DND-41 (cell line): ENCODE results near the gene ZDHHC6.

Experiments
- EZH2 ChIP-seq: IDR thresholded peaks from 3 replicates; pipeline ENCODE4 v1.6.1; 2012; ENCODE audit warnings: borderline replicate concordance, low read depth, mild to moderate bottlenecking, moderate library complexity, low read length, inconsistent platforms; ENCODE audit not compliant: severe bottlenecking
- TF ChIP-seq, protein P1 (sequence below): IDR thresholded peaks from 2 replicates; pipeline ENCODE4 v1.5.1; 2012; ENCODE audit warnings: borderline replicate concordance, low read length, moderate library complexity, mild to moderate bottlenecking; ENCODE audit not compliant: poor library complexity, severe bottlenecking; ENCODE audit errors: extremely low read depth

GRCh38 chr10:112395809-112396530 is 50.7 kb downstream of the ZDHHC6 start:
- TF ChIP-seq, protein P1, sequence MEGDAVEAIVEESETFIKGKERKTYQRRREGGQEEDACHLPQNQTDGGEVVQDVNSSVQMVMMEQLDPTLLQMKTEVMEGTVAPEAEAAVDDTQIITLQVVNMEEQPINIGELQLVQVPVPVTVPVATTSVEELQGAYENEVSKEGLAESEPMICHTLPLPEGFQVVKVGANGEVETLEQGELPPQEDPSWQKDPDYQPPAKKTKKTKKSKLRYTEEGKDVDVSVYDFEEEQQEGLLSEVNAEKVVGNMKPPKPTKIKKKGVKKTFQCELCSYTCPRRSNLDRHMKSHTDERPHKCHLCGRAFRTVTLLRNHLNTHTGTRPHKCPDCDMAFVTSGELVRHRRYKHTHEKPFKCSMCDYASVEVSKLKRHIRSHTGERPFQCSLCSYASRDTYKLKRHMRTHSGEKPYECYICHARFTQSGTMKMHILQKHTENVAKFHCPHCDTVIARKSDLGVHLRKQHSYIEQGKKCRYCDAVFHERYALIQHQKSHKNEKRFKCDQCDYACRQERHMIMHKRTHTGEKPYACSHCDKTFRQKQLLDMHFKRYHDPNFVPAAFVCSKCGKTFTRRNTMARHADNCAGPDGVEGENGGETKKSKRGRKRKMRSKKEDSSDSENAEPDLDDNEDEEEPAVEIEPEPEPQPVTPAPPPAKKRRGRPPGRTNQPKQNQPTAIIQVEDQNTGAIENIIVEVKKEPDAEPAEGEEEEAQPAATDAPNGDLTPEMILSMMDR: no peak
- TF ChIP-seq EZH2: no peak
